HepG2 (cell line): Measurements from ENCODE around the gene GPR176. TPM values are rescaled to one million over a fixed set of nuclear protein-coding genes. Genes with fewer than 3 reads are reported as not detected.
A peak's percentile ranks its signal among the peaks of the same experiment; 100 is the strongest.

ENCODE experiments used
- MAFF ChIP-seq: IDR thresholded peaks from 2 replicates; pipeline ENCODE4 v1.6.1; 2011; ENCODE audit warnings: low read depth, low read length, improper control_type of control experiment
- NAIF1 ChIP-seq: sonication (generic); formaldehyde crosslinking; IDR thresholded peaks from 2 replicates; pipeline ENCODE4 v1.5.0; 2020; ENCODE audit warnings: mild to moderate bottlenecking, missing genetic modification reagents, borderline replicate concordance
- SMARCC2 ChIP-seq: fragments of 450-650 bp; IDR thresholded peaks from 2 replicates; pipeline ENCODE4 v1.6.1; 2017; ENCODE audit warnings: antibody characterized with exemption, mild to moderate bottlenecking
- TBL1XR1 ChIP-seq: fragments of 150-350 bp; IDR thresholded peaks from 2 replicates; pipeline ENCODE4 v1.6.1; 2014; ENCODE audit warnings: borderline replicate concordance, low read length; ENCODE audit not compliant: partially characterized antibody
- THAP11 ChIP-seq: IDR thresholded peaks from 2 replicates; pipeline ENCODE4 v1.6.1; 2016; ENCODE audit warnings: missing biosample characterization, missing genetic modification reagents
- YEATS4 ChIP-seq: sonication (generic); formaldehyde crosslinking; IDR thresholded peaks from 2 replicates; pipeline ENCODE4 v1.4.0; 2020; ENCODE audit warnings: missing genetic modification reagents, borderline replicate concordance
- ZHX1 ChIP-seq: sonication (generic); formaldehyde crosslinking; IDR thresholded peaks from 2 replicates; pipeline ENCODE4 v1.8.1; 2022; ENCODE audit warnings: low read depth, mild to moderate bottlenecking, missing genetic modification reagents
- ZIK1 ChIP-seq: sonication (generic); formaldehyde crosslinking; IDR thresholded peaks from 2 replicates; pipeline ENCODE4 v1.5.0; 2020; ENCODE audit warnings: mild to moderate bottlenecking, low read depth, missing genetic modification reagents, borderline replicate concordance
- ZNF431 ChIP-seq: sonication (generic); formaldehyde crosslinking; IDR thresholded peaks from 2 replicates; pipeline ENCODE4 v1.9.0; 2022; ENCODE audit warnings: missing genetic modification reagents, low read depth, mild to moderate bottlenecking, borderline replicate concordance
- ZNF441 ChIP-seq: sonication (generic); formaldehyde crosslinking; IDR thresholded peaks from 2 replicates; pipeline ENCODE4 v1.7.0; 2021; ENCODE audit warnings: missing genetic modification reagents, borderline replicate concordance
- ZNF468 ChIP-seq: sonication (generic); formaldehyde crosslinking; IDR thresholded peaks from 2 replicates; pipeline ENCODE4 v1.8.0; 2022; ENCODE audit warnings: mild to moderate bottlenecking, moderate library complexity, missing genetic modification reagents
- ZNF75D ChIP-seq: sonication (generic); formaldehyde crosslinking; IDR thresholded peaks from 2 replicates; pipeline ENCODE4 v1.8.1; 2023; ENCODE audit warnings: missing genetic modification reagents, mild to moderate bottlenecking, borderline replicate concordance
- ZNF773 ChIP-seq: sonication (generic); formaldehyde crosslinking; IDR thresholded peaks from 2 replicates; pipeline ENCODE4 v1.4.0; 2020; ENCODE audit warnings: missing genetic modification reagents, borderline replicate concordance
- polyA plus RNA-seq, 8 experiments: library from polyadenylated mRNA; depleted of rRNA in 3 of 8; stranded (reverse) in 7 of 8; unstranded in 1 of 8; fragments of >200 nt; fragmentation: Illumina TruSeq in 4 of 8; extraction: Trizol in 4 of 8; gene quantifications; 2 replicates each; pipeline versions ENCODE4 v1.2.1 to v1.2.3, GENCODE V29; 2011 to 2016; ENCODE audit warnings: low read depth in 4 of 8, missing spikeins in 1 of 8, mixed read lengths in 1 of 8; ENCODE audit not compliant: insufficient read depth in 1 of 8
- total RNA-seq, 5 experiments: library from RNA; depleted of rRNA; stranded (reverse); fragments of >200 nt; fragmentation: Illumina TruSeq; extraction: Trizol; gene quantifications; 2 replicates each; pipeline ENCODE4 v1.2.3, GENCODE V29; 2016; ENCODE audit warnings: low read depth in 1 of 5
- TF ChIP-seq, protein P1 (sequence below): IDR thresholded peaks from 2 replicates; pipeline ENCODE4 v1.6.1; 2016; ENCODE audit warnings: missing compliant biosample characterization, missing genetic modification reagents, borderline replicate concordance
- TF ChIP-seq, protein P2 (sequence below): sonication (generic); formaldehyde crosslinking; IDR thresholded peaks from 2 replicates; pipeline ENCODE4 v1.5.0; 2020; ENCODE audit warnings: mild to moderate bottlenecking, missing genetic modification reagents, moderate library complexity
- TF ChIP-seq, protein P3 (sequence below): IDR thresholded peaks from 2 replicates; pipeline ENCODE4 v1.6.1; 2018; ENCODE audit warnings: missing genetic modification reagents, mild to moderate bottlenecking, missing compliant biosample characterization
- TF ChIP-seq, protein P4 (sequence below): sonication (generic); formaldehyde crosslinking; IDR thresholded peaks from 2 replicates; pipeline ENCODE4 v1.5.1; 2020; ENCODE audit warnings: missing genetic modification reagents, mild to moderate bottlenecking, borderline replicate concordance
- TF ChIP-seq, protein P5 (sequence below): sonication (generic); formaldehyde crosslinking; conservative IDR thresholded peaks from 2 replicates; pipeline ENCODE4 v1.8.0; 2022; ENCODE audit warnings: low read depth, missing genetic modification reagents

The GPR176 gene
- total and polyA plus RNA-seq, 2 of the 13 experiments (the other 11 are each of a cell fraction or from before 2014, with no cell fraction given), result 0.11 to 0.20 TPM

GRCh38 chr15:39920510-39921273, 626 bp upstream of the GPR176 start (continued):
- no peak for TF ChIP-seq MAFF
- peak; percentile 21; the same call in 1 of the 2 replicates for TF ChIP-seq THAP11 (CRISPR knock-in tag)
- TF ChIP-seq, protein P1, sequence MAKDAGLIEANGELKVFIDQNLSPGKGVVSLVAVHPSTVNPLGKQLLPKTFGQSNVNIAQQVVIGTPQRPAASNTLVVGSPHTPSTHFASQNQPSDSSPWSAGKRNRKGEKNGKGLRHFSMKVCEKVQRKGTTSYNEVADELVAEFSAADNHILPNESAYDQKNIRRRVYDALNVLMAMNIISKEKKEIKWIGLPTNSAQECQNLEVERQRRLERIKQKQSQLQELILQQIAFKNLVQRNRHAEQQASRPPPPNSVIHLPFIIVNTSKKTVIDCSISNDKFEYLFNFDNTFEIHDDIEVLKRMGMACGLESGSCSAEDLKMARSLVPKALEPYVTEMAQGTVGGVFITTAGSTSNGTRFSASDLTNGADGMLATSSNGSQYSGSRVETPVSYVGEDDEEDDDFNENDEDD, result peak; percentile 77; the same call in 1 of the 2 replicates
- no peak for TF ChIP-seq SMARCC2
- TF ChIP-seq, protein P2, sequence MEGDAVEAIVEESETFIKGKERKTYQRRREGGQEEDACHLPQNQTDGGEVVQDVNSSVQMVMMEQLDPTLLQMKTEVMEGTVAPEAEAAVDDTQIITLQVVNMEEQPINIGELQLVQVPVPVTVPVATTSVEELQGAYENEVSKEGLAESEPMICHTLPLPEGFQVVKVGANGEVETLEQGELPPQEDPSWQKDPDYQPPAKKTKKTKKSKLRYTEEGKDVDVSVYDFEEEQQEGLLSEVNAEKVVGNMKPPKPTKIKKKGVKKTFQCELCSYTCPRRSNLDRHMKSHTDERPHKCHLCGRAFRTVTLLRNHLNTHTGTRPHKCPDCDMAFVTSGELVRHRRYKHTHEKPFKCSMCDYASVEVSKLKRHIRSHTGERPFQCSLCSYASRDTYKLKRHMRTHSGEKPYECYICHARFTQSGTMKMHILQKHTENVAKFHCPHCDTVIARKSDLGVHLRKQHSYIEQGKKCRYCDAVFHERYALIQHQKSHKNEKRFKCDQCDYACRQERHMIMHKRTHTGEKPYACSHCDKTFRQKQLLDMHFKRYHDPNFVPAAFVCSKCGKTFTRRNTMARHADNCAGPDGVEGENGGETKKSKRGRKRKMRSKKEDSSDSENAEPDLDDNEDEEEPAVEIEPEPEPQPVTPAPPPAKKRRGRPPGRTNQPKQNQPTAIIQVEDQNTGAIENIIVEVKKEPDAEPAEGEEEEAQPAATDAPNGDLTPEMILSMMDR (CRISPR knock-in tag), result peak; percentile 16; the same call in 1 of the 2 replicates
- TF ChIP-seq NAIF1 (CRISPR knock-in tag), result no peak
- TF ChIP-seq ZNF468 (CRISPR knock-in tag), result 0 out of 2 replicates have a peak, but pooled peaks have one; percentile 54
- TF ChIP-seq ZNF773 (CRISPR knock-in tag), result peak; percentile 64; the same call in 1 of the 2 replicates
- 0 out of 2 replicates have a peak, but pooled peaks have one; percentile 57 for TF ChIP-seq ZIK1 (CRISPR knock-in tag)
- TF ChIP-seq ZNF441 (CRISPR knock-in tag), result peak; percentile 20; the same call in 1 of the 2 replicates
- TF ChIP-seq, protein P3, sequence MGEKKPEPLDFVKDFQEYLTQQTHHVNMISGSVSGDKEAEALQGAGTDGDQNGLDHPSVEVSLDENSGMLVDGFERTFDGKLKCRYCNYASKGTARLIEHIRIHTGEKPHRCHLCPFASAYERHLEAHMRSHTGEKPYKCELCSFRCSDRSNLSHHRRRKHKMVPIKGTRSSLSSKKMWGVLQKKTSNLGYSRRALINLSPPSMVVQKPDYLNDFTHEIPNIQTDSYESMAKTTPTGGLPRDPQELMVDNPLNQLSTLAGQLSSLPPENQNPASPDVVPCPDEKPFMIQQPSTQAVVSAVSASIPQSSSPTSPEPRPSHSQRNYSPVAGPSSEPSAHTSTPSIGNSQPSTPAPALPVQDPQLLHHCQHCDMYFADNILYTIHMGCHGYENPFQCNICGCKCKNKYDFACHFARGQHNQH (CRISPR knock-in tag), result no peak
- TF ChIP-seq YEATS4, result peak; percentile 61; the same call in 1 of the 2 replicates
- peak; percentile 81; the same call in 1 of the 2 replicates for TF ChIP-seq ZHX1 (CRISPR knock-in tag)
- TF ChIP-seq ZNF75D (CRISPR knock-in tag), result no peak
- TF ChIP-seq TBL1XR1, result no peak
- TF ChIP-seq, protein P4, sequence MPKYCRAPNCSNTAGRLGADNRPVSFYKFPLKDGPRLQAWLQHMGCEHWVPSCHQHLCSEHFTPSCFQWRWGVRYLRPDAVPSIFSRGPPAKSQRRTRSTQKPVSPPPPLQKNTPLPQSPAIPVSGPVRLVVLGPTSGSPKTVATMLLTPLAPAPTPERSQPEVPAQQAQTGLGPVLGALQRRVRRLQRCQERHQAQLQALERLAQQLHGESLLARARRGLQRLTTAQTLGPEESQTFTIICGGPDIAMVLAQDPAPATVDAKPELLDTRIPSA (CRISPR knock-in tag), result peak; percentile 72; the same call in 1 of the 2 replicates
- TF ChIP-seq, protein P5, sequence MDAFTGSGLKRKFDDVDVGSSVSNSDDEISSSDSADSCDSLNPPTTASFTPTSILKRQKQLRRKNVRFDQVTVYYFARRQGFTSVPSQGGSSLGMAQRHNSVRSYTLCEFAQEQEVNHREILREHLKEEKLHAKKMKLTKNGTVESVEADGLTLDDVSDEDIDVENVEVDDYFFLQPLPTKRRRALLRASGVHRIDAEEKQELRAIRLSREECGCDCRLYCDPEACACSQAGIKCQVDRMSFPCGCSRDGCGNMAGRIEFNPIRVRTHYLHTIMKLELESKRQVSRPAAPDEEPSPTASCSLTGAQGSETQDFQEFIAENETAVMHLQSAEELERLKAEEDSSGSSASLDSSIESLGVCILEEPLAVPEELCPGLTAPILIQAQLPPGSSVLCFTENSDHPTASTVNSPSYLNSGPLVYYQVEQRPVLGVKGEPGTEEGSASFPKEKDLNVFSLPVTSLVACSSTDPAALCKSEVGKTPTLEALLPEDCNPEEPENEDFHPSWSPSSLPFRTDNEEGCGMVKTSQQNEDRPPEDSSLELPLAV (CRISPR knock-in tag), result no peak
- no peak for TF ChIP-seq ZNF431 (CRISPR knock-in tag)
